HG02571 (cell line): ENCODE data around the gene ZNF316.

ENCODE experiments used
- ATAC-seq: cut with Tn5 transposase; IDR thresholded peaks from one replicate; pipeline ENCODE4 v1.9.1; 2021; ENCODE audit warnings: mild to moderate bottlenecking, moderate library complexity; ENCODE audit not compliant: unreplicated experiment

The ZNF316 gene

GRCh38 chr7:6636741-6637543 is at the start of gene ZNF316:
Gene ZNF316 (plus strand): TSS chr7:6637318. CDS start chr7:6642410, 5,092 bp downstream.
- peak; percentile 69 for ATAC-seq

DNA sequence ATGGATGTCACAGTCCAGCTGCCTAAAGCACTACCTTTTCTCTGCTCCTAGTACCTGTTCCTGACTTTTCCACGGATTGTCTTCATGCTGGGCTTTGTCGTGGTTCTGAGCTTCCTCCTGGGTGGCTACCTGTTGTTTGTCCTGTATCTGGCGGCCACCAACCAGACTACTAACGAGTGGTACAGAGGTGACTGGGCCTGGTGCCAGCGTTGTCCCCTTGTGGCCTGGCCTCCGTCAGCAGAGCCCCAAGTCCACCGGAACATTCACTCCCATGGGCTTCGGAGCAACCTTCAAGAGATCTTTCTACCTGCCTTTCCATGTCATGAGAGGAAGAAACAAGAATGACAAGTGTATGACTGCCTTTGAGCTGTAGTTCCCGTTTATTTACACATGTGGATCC is 48.6 kb upstream of the ZNF316 start:
- ATAC-seq: no peak

GRCh38 chr7:6589151-6589828 is 47.8 kb upstream of the ZNF316 start:
- no peak for ATAC-seq

GRCh38 chr7:6589829-6590644 is 47.1 kb upstream of the ZNF316 start, which contains the start of gene INTS15:
Gene INTS15 (plus strand): TSS chr7:6590021. CDS start chr7:6590284, 263 bp downstream.
- ATAC-seq: peak; percentile 84

DNA sequence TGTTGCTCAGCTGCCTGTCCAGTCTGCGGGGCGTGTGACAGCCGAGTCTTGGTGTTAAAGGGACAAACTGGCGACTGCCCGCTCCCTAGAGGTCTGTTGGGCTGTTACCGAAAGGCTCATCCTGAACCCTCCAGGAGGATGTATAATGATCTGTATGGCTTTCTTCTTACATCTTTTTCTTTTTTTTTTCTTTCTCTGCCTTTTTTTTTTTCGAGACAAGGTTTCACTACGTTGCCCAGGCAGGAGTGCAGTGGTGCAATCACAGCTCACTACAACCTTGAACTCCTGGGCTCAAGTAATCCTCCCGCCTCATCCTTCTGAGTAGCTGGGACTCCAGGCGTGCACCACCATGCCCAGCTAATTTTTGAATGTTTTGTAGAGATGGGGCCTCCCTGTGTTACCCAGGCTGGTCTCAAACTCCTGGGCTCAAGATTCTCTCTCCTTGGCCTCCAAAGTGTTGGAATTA is 46.4 kb upstream of the ZNF316 start:
- peak; percentile 19 for ATAC-seq

GRCh38 chr7:6600093-6600492 is 37.0 kb upstream of the ZNF316 start:
- ATAC-seq: no peak

- no peak for ATAC-seq
Observed at GRCh38 chr7:6604458-6604857, 32.7 kb upstream of the ZNF316 start.

DNA sequence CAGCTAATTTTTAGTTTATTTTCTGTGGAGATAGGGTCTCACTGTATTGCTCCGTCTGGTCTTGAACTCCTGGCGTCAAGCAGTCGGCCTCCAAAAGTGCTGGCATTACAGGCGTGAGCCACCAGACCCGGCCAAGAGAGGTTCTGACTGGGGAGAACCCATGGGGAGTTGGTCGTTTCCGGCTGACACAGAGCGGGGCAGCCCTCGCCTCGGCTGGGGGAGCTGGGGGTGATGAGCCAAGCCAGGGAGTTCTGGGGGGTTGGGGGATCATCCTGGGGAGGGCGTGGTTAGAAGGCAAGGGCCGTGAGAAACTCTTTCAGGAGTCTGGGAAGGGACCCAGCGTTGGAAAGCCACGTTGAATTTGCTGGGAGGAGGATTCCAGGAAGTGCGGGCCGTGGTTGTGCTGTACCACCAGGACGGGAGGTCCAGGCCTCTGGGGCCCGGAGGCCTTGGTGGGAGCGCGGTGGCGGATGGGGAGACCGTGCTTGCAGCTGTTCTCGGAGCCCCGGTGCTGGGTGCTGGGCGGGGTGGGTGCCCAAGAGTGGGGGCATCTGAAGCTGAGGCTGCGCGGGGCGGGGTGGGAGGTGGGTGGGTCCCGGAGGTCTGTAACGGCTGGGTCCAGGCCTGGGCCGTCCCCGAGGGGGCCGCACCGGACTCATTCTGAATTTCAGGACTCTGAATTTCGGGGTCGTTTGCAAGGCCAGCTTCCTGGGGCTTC is 30.1 kb upstream of the ZNF316 start:
- no peak for ATAC-seq

DNA sequence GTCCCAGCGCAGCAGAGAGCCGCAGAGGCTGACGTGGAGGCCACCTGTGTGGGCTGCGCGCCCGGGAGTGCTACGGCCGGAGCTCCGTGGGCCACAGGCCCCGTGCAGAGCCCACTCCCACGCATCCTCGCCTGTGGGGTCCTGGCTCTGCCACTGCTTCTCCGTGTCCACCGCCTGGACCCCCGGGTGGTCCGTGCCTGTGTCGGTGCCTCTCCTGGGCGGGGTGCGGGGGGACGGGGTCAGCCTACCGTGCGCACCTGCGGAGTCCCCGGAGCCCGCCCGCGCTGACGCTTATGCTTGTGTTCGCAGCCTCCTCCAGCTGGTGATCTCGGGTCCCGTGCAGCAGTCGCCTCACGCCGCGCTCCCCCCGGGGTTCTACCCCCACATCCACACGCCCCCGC is 29.5 kb upstream of the ZNF316 start:
- ATAC-seq: no peak

- no peak for ATAC-seq
Observed at GRCh38 chr7:6608081-6608480, 29.0 kb upstream of the ZNF316 start.

- ATAC-seq: no peak
Observed at GRCh38 chr7:6608794-6609193, 28.3 kb upstream of the ZNF316 start.

DNA sequence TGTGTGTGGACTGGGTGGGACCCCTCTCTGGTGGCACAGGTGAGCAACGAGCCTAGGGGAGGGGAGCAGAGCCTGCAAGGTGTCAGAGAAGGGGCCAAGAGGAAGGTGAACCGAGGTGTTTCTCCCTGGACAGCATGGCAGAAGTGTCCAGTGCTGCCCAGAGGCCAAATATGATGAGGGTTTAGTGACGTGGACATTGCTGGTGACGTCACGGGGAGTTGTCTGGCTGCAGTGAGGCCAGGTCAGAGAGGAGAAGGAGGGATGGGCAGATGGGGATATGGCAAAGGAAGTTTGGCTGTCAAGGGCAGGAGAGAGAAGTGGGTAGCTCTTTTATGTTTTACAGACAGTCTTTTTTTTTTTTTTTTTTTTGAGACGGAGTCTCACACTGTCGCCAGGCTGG is 24.3 kb upstream of the ZNF316 start:
- ATAC-seq: no peak

DNA sequence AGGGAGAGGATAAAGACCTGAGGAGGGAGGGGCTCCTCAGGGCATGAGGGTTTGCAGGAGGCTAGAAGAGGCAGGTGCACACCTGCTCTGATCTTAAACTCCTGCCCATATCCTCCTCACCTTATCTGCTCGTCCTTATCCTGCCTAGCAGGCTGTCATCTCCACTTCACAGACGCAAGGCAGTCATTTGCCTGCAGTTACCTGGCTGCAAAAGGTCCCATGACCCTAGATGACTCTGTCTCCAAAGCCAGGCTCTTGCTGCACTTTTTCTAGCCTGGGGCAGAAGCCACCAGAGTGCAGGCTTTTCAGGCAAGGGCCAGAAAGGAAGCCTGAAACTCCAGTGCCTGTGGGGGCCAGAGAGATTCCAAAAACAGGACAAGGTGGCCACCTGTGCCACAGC is 23.4 kb upstream of the ZNF316 start:
- ATAC-seq: no peak

GRCh38 chr7:6614953-6615722 is 22.0 kb upstream of the ZNF316 start, which contains the start of gene ZNF853:
Gene ZNF853 (plus strand): TSS chr7:6615610. CDS start chr7:6616175, 565 bp downstream.
- no peak for ATAC-seq

DNA sequence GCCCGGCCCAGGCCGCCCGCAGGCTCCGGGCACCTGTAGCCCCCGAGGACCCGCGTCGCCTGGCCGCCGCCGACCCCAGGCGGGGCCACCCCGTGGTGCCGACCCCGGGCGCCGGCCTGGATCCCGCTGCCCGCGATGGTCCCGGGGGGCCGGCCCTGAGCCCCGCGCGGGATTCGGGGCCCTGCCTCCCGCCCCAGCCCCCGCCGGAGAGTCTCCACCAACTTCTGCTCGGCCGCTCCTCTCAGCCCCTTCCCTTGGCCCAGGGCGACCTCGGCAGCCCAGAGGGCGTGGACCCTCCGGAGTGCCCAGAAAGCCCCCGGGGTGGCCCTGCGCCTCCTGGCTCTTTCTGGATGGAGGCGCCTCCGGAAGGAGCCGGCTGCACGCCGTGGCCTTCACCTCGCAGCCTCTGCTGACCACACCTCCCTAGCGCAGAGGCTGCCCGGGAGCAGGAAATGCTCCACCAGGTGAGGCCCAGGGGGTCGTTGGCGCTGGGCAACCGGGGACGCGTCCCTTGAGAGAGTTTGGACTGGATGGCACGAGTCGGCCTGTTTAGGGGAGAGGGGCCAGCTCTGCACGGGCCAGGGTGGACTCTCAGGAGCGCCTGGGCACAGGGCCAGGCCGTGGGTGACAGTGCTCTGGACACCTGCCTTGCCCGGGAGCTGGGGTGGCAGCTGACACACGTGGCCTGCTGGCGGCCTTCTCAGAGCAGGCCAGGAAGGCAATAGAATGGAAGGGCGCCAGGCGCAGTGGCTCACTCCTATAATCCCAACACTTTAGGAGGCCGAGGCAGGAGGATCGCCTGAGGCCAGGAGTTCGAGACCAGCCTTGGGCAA is 21.2 kb upstream of the ZNF316 start:
- ATAC-seq: no peak

GRCh38 chr7:6616854-6617643 is 20.1 kb upstream of the ZNF316 start:
- no peak for ATAC-seq

DNA sequence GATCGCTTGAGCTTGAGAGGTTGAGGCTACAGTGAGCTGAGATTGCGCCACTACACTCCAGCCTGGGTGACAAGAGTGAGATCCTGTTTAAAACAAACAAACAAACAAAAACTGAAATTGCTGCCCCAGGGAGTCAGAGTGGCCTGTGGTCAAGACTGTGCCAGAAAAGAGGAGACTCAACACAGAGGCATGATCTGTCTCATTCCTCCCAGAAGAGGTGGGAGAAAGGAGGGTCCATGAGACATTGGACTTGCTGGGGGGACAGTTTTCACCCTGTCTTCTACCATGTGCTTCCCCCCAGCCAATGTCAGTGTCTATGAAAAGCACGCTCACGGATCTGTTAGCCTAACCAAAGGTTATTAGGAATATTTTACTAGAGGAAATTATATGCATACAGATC is 18.5 kb upstream of the ZNF316 start:
- no peak for ATAC-seq

GRCh38 chr7:6619961-6620360 is 17.2 kb upstream of the ZNF316 start:
- no peak for ATAC-seq
